OCI-M2 (cell line): Measurements from ENCODE around the gene MCU.
"Not testable (repeated sequence)": the region's sequence is repeated elsewhere in the genome, so short reads cannot be mapped to it uniquely, and the experiment has no call there.

Source experiments
- DNase-seq: peaks from one replicate; lab custom pipeline; 2025; ENCODE audit not compliant: unreplicated experiment; lab: John Stamatoyannopoulos, UW

Gene MCU

DNA sequence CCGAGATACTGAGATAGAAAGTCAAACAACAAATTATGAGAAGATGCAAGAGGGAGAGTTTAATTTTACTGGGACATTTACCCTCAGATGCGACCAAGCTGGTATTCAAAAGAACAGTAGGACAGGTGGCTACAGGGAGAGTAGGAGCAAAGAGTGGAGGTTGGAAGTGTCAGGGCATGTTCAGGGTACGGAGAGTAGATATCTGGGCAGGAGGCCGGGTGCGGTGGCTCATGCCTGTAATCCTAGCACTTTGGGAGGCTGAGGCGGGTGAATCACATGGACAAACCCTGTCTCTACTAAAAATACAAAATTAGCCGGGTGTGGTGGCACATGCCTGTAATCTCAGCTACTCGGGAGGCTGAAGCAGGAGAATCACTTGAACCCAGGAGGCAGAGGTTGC, 5.5 kb upstream of the MCU start:
- DNase-seq: not testable (repeated sequence)

DNA sequence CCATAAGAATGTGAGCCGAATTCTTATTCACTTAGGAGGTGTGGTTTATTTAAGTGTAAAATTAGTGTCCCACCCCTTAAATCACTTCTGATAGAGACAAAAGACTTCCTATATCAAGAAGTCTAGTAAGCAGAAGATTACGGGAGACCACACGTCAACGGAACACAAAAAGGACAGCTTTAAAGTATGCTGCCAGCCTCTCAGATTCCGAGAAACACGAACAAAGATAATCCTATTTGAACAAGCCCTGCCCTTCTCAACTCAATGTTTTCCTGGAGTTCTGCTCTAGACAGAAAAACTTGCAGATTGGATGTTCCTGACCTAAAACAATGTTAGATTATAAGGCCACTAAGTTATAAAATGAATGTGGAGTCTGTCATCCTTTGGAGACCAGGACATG, 4.9 kb upstream of the MCU start:
- DNase-seq: no peak

DNA sequence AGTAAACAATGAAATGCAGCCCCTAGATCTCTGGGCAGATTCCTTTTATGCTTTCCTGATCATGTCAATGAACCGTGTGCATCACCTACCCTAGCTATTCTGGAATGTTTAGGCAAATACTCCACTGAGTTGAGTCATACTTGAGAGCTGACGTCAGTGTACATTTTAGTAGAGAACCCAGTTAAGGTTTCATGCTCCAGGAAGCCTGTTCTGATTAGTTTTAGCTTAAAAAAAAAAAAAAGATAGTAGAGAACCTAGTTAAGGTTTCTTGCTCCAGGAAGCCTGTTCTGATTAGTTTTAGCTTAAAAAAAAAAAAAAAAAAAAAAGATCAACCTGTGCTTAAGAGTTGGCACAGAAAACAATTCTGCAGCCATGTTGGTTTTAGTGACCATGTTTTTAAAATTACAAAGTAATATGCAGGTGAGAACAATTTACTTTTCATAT, 3.7 kb upstream of the MCU start:
- no peak for DNase-seq

DNA sequence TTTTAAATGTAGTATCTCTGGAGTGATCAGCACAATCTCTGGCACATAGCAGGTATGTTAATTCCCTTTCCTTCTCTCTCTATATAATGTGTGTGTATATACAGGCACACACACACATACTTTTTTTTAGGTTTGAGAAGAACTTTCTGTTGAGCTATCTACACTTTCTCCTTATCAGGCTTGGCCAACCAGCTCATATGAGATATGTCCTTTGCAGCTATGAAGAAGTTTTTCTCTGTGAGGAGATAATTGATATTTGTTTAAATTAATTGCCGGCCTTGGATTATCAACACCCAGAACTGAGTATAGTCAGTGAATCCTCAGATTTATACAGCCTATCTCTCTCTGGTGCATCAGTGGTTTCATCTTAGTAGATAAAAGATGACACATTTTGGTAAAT, 2.3 kb upstream of the MCU start:
- no peak for DNase-seq

DNA sequence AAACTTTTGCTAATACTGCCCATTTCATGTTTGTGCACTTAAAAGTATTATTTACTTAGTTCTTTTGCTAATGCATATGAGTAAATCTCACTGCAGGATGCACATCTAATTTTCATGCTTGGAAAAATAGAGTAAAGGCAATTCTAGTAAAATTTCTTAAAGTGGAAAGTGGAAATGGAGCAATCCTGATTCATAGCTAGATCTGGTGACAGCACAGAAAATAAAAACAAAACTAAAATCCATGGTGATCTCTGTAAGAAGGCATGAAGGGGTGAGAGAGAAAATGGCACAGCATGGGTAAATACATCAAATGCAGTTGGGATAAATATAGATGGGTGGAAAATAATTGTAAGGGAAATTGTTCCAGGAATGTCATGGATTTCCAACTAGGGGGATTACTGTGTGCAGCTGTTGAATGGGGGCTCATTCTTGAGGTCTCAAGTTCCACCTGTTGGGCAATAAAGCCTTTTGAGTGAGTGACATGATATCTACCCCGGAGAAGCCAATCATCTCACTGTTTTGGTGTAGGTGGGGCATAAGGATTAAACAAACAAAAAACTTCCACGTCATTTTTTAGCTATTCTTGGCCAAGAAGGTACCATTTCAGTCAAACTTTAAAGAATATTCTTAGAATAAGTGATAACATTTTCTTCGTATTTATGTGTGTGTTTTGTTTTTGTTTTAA, 1.7 kb upstream of the MCU start:
- DNase-seq: no peak

DNA sequence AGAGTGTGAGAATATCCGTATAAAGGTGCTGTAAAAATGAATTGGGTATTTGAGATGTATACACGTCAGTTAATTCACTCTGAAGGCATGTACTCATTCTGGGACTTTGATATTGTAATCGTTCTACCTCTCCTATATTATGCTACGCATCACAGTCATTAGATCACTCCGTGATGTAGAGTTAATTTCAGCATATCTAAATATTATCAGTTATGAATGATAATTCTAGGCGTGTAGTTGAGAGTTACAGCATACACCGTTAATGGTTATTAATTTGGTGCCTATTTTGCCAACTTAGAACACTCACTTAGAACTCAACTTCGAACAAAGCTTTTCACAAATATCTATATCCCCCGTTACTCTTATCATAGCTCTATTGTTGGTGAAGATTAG, 477 bp upstream of the MCU start:
- DNase-seq: no peak

DNA sequence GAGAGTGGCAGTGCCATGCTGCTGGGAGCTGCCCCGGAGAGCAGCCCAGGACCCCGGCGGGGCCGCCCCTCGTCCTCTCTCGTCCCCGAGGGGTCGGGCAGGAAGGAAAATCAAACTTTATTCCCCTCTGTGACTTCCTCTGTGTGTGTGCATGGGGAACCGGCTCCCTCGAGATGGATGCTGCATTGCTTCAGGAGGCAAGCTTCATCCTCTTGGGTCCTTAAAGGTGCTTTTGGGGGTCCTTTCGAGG, 726 bp downstream of the MCU start:
- no peak for DNase-seq

DNA sequence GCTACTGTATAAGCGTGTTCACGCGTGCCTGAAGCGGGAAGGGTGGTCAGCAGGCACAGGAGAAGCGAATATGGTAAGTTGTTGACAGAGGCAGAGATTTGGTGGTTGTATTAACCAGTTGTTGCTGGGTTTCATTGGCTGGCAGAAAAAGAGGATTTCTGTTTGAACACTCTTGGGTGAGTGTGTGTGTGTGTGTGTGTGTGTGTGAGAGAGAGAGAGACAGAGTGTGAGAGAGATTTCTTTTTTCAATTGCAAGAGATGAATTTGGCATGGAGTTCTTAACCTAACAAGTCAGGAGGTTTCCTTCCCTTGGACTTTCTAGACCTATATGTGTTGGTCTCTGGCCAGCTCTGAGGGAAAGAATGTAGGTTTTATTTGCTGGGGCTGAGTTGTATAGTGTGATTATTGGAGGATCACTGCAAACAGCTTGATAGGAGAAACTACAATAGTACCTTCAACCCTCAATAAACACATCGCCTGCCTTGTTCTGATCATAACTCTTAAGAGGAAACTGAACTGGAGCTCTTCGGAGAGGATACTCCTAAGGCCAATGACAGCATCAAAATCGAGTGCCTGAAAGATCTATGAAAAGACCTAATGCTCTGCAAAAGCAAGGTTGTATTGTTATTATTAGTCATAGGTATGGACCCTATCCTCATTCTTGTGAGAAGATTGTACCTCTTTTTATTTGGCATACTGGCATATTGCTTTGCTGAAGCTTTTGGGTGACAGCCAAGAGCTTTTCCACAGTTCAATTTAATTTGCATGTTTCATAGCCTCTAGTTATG, 1.2 kb downstream of the MCU start:
- DNase-seq: no peak

DNA sequence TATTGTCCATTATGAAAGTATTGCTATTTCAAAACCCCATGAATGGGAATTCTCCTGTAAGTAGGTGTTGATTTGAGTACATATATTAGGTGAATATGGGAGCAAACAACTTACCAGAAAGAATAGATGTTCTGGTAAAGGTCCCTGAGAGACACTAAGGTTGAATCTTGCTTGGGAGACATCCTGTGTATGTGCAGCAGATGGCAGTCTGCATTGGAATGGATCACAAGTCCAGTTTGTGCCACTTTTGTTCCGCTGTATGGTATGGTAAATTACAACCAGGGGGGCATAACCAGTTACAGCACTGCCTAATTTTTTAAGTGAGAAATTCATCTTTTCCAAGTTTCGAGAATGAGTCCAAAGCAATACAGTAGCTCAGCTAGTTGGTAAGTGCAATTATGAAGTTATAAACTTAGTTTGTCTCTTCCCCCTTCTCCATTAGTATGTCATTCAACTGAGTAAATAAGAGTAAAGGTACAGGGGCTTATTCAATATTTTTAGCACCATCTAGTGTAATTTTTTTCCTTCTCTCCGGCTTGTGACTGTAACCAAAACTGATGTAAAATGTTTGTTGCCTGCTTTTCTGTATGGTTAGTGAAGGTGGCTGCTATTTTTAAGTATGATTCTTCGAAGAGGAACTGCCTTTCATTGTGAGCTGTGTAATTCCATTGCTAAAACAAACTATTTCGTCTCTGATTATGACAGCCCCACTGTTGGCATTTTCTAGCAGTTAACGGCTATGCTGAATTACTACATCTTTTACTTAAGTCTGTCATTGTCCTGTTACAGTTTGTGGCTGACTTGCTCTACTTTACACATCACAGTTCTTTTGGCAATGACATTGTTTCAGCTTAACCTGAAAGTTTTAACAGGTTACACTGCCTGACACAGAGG, 2.8 kb downstream of the MCU start:
- no peak for DNase-seq

DNA sequence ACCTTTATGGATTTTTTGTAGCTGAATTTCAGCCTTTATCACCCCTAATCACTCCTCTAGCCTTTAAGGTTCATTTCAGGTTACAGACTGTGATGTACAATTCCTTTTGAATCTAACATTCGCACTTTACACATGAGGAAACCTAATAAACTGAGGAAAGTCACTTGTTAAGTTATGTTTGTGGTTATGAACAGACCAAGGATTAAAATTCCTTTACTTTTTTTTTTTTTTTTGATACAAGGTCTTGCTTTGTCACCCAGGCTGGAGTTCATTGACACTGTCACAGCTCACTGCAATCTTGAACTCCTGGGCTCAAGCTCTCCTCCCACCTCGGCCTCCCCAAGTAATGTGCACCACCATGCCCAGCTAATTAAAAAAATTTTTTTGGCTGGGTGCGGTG, 3.6 kb downstream of the MCU start:
- DNase-seq: no peak

DNA sequence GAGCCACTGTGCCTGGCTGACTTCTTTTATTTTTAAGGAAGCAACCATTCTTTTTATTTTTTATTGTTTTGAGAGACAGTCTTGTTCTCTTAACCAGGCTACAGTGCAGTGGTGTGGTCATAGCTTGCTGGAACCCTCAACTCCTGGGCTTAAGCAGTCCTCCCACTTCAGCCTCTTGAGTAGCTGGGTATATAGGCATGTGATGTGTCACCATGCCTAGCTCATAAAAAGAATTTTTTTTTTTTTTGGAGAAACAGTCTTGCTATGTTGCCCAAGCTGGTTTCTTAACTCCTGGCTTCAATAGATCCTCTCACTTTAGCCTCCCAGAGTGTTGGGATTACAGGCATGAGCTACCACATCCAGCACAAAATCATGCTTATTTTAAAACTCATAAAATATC, 5.8 kb downstream of the MCU start:
- no peak for DNase-seq

DNA sequence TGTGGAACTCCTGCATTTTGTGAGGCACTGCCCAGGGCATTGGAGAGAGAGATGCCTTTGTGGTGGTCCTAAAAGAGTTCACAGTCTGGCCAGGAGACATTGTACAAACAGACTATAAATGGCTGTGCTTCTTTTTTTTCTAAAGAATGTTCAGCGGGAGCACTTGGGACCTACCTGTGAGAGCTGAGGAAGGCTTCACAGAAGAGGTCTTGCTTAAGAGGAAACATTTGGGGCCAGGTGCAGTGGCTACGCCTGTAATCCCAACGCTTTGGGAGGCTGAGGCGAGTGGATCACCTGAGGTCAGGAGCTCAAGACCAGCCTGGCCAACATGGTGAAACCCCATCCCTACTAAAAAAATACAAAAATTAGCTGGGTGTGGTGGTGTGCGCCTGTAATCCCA, 10.5 kb downstream of the MCU start:
- not testable (repeated sequence) for DNase-seq

DNA sequence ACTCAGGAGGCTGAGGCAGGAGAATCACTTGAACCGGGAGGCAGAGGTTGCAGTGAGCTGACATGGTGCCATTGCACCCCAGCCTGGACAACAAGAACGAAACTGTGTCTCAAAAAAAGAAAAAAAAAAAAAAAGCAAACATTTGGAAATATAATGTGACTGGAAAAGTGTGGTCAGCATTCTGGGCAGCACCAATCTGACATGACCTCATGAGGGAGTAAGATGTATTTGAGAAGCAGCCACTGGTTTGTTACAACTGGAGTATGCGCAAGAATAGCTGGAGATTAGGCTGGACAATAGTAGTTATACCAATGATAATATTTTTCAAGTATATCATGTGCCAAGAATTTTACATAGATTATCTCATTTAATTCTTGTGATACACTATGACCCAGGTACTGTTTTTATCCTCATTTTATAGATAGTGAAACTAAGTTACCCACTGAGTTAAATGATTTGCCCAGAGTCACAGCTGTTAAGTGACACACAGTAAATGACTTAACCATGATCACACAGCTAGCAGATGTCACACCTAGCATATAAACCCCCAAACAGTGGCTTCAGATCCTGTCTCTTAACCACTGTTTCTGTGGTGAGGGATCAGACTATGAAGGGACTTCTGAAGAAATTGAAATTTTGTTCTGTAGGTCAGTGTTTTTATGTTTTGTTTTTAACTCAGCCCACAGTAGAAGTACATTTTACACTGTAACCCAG, 11.1 kb downstream of the MCU start:
- no peak for DNase-seq

DNA sequence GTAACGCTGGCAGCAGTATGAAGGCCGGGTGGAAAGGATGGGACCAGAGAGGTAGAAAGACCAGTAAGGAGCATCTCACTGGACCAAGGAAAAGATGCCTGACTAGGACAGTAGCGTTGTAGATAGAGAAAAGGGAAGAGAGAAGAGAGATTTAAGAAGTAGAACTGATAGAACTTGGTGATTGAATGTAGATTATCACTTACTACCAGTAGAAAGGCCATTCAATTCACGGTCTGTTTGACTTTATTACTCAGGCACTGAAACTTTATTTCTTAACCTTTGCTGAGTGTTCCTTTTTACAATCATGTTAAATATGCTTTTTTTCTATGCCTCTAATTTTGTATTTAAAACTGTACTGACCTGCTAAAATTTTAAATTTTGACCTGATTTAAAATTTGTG, 12.2 kb downstream of the MCU start:
- no peak for DNase-seq

DNA sequence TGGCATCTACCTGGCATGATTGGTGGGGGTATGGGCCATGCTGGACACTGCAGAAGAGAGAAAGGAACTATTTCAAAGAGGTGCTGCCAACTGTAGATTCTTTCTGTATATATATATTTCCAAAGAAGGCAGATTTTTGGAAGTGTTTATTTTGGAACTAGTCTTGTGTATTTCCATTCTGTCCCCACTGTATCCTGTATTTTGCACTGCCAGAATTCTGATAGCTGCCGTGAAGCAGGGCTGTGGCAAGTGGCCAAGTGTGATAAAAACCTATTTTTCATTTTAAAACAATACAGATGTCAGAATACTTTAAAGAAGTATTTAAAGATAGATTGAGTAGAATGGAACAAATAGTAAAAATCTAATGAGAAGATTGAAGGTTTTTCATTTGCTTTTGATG, 17.1 kb downstream of the MCU start:
- DNase-seq: no peak

DNA sequence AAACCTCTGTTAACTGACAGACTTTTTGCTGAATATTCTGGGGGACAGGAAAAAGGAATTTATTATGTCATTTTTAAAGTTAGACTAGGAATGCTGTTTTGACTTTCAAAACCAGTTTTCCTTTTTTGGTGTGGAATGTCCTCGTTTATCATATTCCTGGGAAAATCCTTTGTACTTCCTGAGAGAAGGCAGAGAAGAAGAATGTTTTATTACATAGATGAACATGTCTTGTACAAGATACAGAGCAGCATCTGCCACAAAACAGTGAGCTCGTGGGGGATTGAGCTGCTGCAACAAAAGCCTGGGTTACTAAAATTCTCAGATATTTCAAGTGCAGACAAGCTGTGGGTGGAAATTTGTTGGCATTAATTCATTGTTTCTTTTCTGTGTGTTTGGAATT, 20.2 kb downstream of the MCU start:
- DNase-seq: no peak

DNA sequence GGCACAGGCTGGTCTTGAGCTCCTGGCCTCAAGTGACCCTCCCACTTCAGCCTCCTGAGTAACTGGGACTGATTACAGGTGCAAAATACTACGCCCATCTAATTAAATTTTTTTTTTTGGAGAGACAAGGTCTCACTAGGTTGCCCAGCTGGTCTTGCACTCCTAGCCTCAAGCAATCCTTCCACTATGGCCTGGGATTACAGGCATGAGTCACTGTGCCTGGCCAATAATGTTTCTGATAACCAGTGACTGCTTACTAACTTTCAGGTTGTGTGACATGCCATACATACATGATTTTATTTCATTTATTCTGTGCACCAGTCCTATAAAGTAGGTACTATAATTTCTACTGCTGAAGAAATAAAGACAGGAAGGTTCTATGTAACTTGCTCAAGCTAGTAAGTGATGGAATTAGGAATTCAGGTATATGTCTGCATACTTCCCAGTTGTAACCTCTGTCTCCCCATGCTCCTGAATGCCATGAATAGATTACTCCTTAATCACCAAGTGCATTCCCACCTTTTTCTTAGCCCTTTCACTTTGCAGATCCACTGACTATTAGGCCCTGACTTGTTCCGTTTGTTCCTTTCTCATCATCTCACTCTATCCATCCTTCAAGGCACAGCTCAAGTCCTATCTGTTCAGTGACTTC, 28.1 kb downstream of the MCU start:
- no peak for DNase-seq

DNA sequence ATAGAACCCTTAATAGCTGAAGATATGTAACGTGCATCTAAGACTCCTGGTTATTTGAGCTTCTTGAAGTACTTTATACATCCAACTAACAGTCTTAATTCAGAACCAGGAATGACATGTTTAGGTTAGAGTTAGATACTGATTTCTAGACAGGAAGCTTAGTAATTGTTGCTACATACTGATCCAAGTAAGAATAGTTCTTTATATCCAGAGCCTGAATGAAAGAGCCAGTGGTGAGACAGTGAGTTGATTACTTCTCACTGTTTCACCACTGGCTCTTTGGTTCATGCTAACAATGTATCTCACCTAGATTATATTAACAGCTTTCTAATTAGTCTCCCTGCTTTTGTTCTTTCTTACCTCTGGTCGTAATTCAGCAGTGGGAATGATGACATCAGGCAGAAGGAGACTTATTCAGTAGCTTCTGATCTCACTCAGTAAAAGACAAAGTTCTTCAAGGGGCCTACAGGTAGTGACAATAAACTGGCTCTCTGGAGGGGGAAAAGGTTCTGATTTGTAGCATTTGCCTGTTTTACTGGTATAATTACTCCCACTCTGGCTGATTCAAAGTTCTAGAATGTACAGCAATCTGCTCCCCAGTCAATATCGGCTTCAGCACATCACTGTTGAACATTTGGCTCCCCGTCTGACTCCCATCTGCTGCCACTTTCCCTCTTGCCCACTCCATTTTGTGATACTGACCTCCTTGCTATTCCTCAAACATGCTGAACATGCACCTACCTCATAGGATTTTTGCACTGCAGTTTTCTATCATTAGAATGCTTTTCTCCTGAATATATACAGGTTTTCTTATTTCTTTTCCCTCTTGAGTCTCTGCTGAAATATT, 29.1 kb downstream of the MCU start:
- DNase-seq: no peak

DNA sequence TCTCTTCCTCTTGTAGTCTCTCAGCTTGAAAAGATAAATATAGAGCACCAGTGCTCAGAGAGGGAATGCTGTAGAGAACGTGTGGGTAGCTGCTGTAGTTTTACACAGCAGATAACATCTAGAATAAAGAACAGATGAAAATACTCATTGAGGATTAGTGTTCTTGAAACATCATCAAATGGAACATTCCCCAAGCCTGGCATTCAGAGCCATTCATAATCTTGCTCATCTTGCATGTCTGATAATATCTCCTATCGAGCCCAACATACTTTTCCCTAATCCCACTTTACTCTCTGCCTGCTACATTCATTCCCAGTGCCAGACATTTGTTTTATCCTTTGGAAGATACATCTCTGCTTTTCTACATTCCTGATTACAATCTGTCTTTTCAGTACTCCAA, 35.2 kb downstream of the MCU start:
- DNase-seq: no peak

DNA sequence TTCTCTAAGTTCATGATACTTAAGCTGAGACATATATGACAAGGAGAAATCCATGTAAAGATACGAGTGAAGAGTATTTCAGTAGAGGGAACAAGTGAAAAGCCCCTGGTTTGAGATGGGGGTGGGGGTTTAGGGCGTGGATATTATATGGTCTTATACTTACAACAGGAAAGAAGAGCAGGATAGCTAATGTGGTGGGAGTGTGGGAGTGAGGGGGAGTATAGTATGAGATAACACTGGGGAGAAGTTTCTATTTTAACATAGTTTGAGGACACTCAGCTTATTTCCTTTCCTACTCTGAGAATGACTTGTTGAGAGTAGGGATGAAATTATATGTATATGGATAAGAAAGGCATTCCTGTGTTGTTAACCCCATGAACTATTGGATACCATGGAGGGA, 36.5 kb downstream of the MCU start:
- no peak for DNase-seq
